B cell (primary cell): ENCODE results near the gene PLEKHS1. TPM values are rescaled to one million over a fixed set of nuclear protein-coding genes. Genes with fewer than 3 reads are reported as not detected.

ENCODE experiments used
- ATAC-seq: fragments of 200-7000 bp; cut with Tn5 transposase; one replicate; pipeline ENCODE4 v1.10.0; 2021; ENCODE audit warnings: low read depth, mild to moderate bottlenecking, moderate number of reproducible peaks, moderate library complexity
- CTCF ChIA-PET: fragments of 350-600 bp; sonication (Branson Sonifier 250); formaldehyde crosslinking; loops from one replicate; lab custom pipeline; 2021; ENCODE audit warnings: antibody characterized with exemption, inconsistent platforms; lab: Charles Lee
- POLR2A ChIA-PET: fragments of 350-600 bp; sonication (Branson Sonifier 250); formaldehyde crosslinking; loops from one replicate; lab custom pipeline; 2021; ENCODE audit warnings: antibody characterized with exemption; lab: Charles Lee
- DNase-seq: peaks from one replicate; pipeline ENCODE4 v3.0.0; 2013
- H2AFZ ChIP-seq: 2 replicates; pipeline ENCODE4 v1.6.1; 2012; ENCODE audit warnings: mild to moderate bottlenecking, low read depth, low read length; ENCODE audit not compliant: insufficient read depth, poor library complexity, severe bottlenecking
- H3K27ac ChIP-seq, 2 donors: 1 replicate in 1 of 2; 2 replicates in 1 of 2; pipeline ENCODE4 v1.5.1; 2012 to 2013; ENCODE audit warnings: low read length in 2 of 2, mild to moderate bottlenecking in 2 of 2, moderate library complexity in 1 of 2
- H3K27me3 ChIP-seq, 4 experiments: fragments of 200-600 bp in 1 of 4; sonication (generic) in 1 of 4; replicated peaks in 1 of 4; 1 replicate in 2 of 4; 2 replicates in 2 of 4; pipeline versions ENCODE4 v1.6.1 to v1.7.0; 2013 to 2016; ENCODE audit warnings: low read length in 3 of 4, mild to moderate bottlenecking in 2 of 4, mixed read lengths in 1 of 4, moderate library complexity in 1 of 4; ENCODE audit not compliant: insufficient read depth in 4 of 4, control insufficient read depth in 3 of 4; ENCODE audit errors: control extremely low read depth in 1 of 4
- H3K36me3 ChIP-seq, 2 experiments: replicated peaks in 1 of 2; 1 replicate in 1 of 2; 2 replicates in 1 of 2; pipeline versions ENCODE4 v1.6.1 to v1.7.1; 2013; ENCODE audit warnings: low read length in 1 of 2; ENCODE audit not compliant: insufficient read depth in 2 of 2, control insufficient read depth in 1 of 2; ENCODE audit errors: control extremely low read depth in 1 of 2, extremely low read depth in 1 of 2
- H3K4me1 ChIP-seq, 2 donors: fragments of 200-600 bp in 1 of 2; sonication (generic) in 1 of 2; 1 replicate in 1 of 2; 2 replicates in 1 of 2; pipeline versions ENCODE4 v1.5.1 to v1.6.1; 2013 to 2017; ENCODE audit warnings: low read length in 2 of 2; ENCODE audit not compliant: control insufficient read depth in 2 of 2, insufficient read depth in 2 of 2
- H3K4me2 ChIP-seq: replicated peaks from 2 replicates; pipeline ENCODE3; 2012; ENCODE audit warnings: mild to moderate bottlenecking, low read depth, low read length; ENCODE audit not compliant: poor library complexity, severe bottlenecking
- H3K4me3 ChIP-seq, 5 experiments: fragments of 200-600 bp in 1 of 5; sonication (generic) in 1 of 5; 1 replicate in 3 of 5; 2 replicates in 2 of 5; pipeline versions ENCODE4 v1.5.1 to v1.7.0; 2011 to 2016; ENCODE audit warnings: low read length in 4 of 5, mild to moderate bottlenecking in 4 of 5, low read depth in 2 of 5, control low read depth in 1 of 5, moderate library complexity in 1 of 5; ENCODE audit not compliant: insufficient read depth in 1 of 5; ENCODE audit errors: control extremely low read depth in 1 of 5, extremely low read depth in 1 of 5
- H3K79me2 ChIP-seq: fragments of 200-600 bp; sonication (generic); one replicate; pipeline ENCODE4 v1.6.0; 2016; ENCODE audit warnings: low read length; ENCODE audit not compliant: control insufficient read depth, insufficient read depth
- H3K9ac ChIP-seq: fragments of 200-600 bp; sonication (generic); 2 replicates; pipeline ENCODE4 v1.6.1; 2017; ENCODE audit warnings: mild to moderate bottlenecking, low read length, moderate library complexity
- H3K9me3 ChIP-seq, 3 donors: one replicate each; pipeline versions ENCODE4 v1.6.1 to v1.7.1; 2013; ENCODE audit warnings: low read length in 2 of 3; ENCODE audit not compliant: control insufficient read depth in 2 of 3, insufficient read depth in 1 of 3; ENCODE audit errors: control extremely low read depth in 1 of 3
- H4K20me1 ChIP-seq: 2 replicates; pipeline ENCODE4 v1.6.0; 2012; ENCODE audit warnings: mild to moderate bottlenecking, low read length; ENCODE audit not compliant: insufficient read depth, control insufficient read depth, poor library complexity, severe bottlenecking
- H3K27ac Mint-ChIP-seq: one replicate; pipeline ENCODE4 v1.8.0; 2021; ENCODE audit warnings: mixed read lengths
- H3K27me3 Mint-ChIP-seq: one replicate; pipeline ENCODE4 v1.8.0; 2021; ENCODE audit warnings: mixed read lengths
- H3K4me1 Mint-ChIP-seq: one replicate; pipeline ENCODE4 v1.8.0; 2021; ENCODE audit warnings: mixed read lengths
- H3K4me3 Mint-ChIP-seq: one replicate; pipeline ENCODE4 v1.8.0; 2021; ENCODE audit warnings: mixed read lengths
- H3K9me3 Mint-ChIP-seq: one replicate; pipeline ENCODE4 v1.8.0; 2022; ENCODE audit warnings: mixed read lengths; ENCODE audit not compliant: insufficient read depth
- EZH2 ChIP-seq: IDR thresholded peaks from 2 replicates; pipeline ENCODE4 v1.6.1; 2012; ENCODE audit warnings: borderline replicate concordance, low read depth, mild to moderate bottlenecking, moderate library complexity, low read length; ENCODE audit not compliant: insufficient read depth, poor library complexity, severe bottlenecking
- WGBS: methylation state at CpG from one replicate; pipeline ENCODE4 v1.1.5; 2013; ENCODE audit warnings: missing lambda C conversion rate; ENCODE audit not compliant: insufficient coverage; 5-methylcytosine and 5-hydroxymethylcytosine counted together
- intact Hi-C: fragments of 100-400 bp; cut with micrococcal nuclease; formaldehyde crosslinking; loops from one replicate; pipeline ENCODE4 v1.10.0; 2022
- polyA plus RNA-seq: library from polyadenylated mRNA; depleted of rRNA; stranded (reverse); fragments of >200 nt; gene quantifications from 2 replicates; pipeline ENCODE4 v1.2.3, GENCODE V29; 2012
- total RNA-seq, 2 donors: library from RNA; stranded (reverse); fragments of 120-200 nt in 1 of 2; gene quantifications; 1 replicate in 1 of 2; 2 replicates in 1 of 2; pipeline versions ENCODE4 v1.2.3 to v1.2.4, GENCODE V29; 2013 to 2022
- TF ChIP-seq, protein P1 (sequence below): fragments of 200-600 bp; IDR thresholded peaks from one replicate; pipeline ENCODE4 v1.8.0; 2022; ENCODE audit warnings: antibody characterized with exemption, mild to moderate bottlenecking

The PLEKHS1 gene
- total and polyA plus RNA-seq, 2 donors (not counting 1 experiment from before 2014, with no cell fraction given), result 0.09 TPM; not detected in 1

DNA sequence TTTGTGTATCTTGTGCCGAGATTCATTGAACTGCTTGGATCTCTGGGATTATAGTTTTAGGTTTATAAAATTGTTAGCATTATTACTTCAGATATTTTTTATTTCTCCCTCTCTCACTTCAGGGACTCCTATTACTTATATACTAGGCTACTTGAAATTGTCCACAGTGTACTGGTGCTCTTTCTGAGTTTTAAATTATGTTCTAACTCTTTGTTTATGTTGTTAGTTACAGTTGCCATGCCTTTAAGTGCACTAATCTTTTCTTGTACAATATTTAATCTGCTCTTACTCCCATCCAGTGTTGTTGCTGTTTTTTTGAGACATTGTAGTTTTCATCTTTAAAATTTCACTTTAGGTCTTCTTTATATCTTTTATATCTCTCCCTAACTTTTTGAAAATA, 13.1 kb downstream of the PLEKHS1 start:
- H2AFZ ChIP-seq, result no peak overlapping the region
- ChIA-PET CTCF (no interaction called here), POLR2A (no interaction called here)
- DNase-seq, result no peak
- Mint-ChIP-seq H3K4me1 (no peaks in the 10 kb centered on the region), H3K27me3 (peaks cover 43% of the 10 kb centered on the region), H3K27ac (no peak overlapping the region), H3K4me3 (no peak overlapping the region), H3K9me3 (peaks cover 5% of the 10 kb centered on the region)
- H3K27me3 ChIP-seq, result peaks cover 0 to 11% (median 3%) of the 10 kb centered on the region in 4 experiments
- WGBS, result no CpG with 5 or more reads among the region's 1 CpG
- H3K4me2 ChIP-seq, result no peak overlapping the region
- H3K9me3 ChIP-seq, result peaks cover 0 to 7% (median 3%) of the 10 kb centered on the region in 3 donors
- intact Hi-C loops, result no loop called here
- no peak for ATAC-seq
- no peaks in the 10 kb centered on the region for H3K79me2 ChIP-seq
- H4K20me1 ChIP-seq, result no peaks in the 10 kb centered on the region
- no peak overlapping the region for H3K27ac ChIP-seq
- H3K4me1 ChIP-seq, result no peaks in the 10 kb centered on the region
- no peak for TF ChIP-seq EZH2
- TF ChIP-seq, protein P1, sequence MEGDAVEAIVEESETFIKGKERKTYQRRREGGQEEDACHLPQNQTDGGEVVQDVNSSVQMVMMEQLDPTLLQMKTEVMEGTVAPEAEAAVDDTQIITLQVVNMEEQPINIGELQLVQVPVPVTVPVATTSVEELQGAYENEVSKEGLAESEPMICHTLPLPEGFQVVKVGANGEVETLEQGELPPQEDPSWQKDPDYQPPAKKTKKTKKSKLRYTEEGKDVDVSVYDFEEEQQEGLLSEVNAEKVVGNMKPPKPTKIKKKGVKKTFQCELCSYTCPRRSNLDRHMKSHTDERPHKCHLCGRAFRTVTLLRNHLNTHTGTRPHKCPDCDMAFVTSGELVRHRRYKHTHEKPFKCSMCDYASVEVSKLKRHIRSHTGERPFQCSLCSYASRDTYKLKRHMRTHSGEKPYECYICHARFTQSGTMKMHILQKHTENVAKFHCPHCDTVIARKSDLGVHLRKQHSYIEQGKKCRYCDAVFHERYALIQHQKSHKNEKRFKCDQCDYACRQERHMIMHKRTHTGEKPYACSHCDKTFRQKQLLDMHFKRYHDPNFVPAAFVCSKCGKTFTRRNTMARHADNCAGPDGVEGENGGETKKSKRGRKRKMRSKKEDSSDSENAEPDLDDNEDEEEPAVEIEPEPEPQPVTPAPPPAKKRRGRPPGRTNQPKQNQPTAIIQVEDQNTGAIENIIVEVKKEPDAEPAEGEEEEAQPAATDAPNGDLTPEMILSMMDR, result no peak
- H3K9ac ChIP-seq, result no peak overlapping the region
- H3K36me3 ChIP-seq, result no peaks in the 10 kb centered on the region
- H3K4me3 ChIP-seq, result no peak overlapping the region

DNA sequence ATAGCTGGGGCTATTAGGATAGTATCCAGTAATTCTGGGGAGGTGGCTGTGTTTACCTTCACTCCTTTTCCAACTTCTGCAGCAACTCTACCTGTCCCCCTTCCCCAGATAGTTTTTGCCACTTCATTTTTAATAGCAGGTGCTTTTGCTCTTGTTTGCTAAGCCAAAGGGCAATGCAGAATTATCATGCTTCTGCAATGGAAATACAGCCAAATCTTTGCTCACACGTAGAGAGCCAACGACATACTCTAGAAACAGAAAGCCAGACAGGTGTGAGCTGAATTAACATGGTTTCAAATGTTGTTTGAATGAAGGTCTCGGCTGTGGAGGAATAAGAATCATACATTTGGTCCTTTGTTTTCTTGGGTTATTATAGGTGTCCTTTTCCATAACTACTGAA, 14.4 kb downstream of the PLEKHS1 start:
- H2AFZ ChIP-seq, result no peak overlapping the region
- no peaks in the 10 kb centered on the region for H3K4me1 Mint-ChIP-seq
- no peak overlapping the region for H3K27ac Mint-ChIP-seq
- WGBS, result 89% methylated on average over 2 of the region's 3 CpGs
- H3K27me3 Mint-ChIP-seq, result peaks cover 53% of the 10 kb centered on the region
- intact Hi-C loops, result no loop called here
- H3K9me3 ChIP-seq, result peaks cover 0 to 7% (median 3%) of the 10 kb centered on the region in 3 donors
- H3K4me3 ChIP-seq, result no peak overlapping the region
- peaks cover 0 to 19% (median 4%) of the 10 kb centered on the region in 4 experiments for H3K27me3 ChIP-seq
- POLR2A ChIA-PET, result no interaction called here
- no peaks in the 10 kb centered on the region for H4K20me1 ChIP-seq
- H3K4me1 ChIP-seq, result no peaks in the 10 kb centered on the region
- H3K4me3 Mint-ChIP-seq, result no peak overlapping the region
- TF ChIP-seq EZH2, result no peak
- TF ChIP-seq, protein P1, result no peak
- CTCF ChIA-PET, result no interaction called here
- ATAC-seq (no peak), DNase-seq (no peak)
- no peaks in the 10 kb centered on the region for H3K36me3 ChIP-seq
- H3K4me2 ChIP-seq, result no peak overlapping the region
- H3K9me3 Mint-ChIP-seq, result peaks cover 5% of the 10 kb centered on the region
- no peak overlapping the region for H3K27ac ChIP-seq
- no peak overlapping the region for H3K9ac ChIP-seq
- no peaks in the 10 kb centered on the region for H3K79me2 ChIP-seq
